Stimulated activated CD8-positive, alpha-beta memory T cell treated with anti-CD3 and anti-CD28 coated beads, Interleukin-7, amount 100 ng/mL, for 48 hours (primary cell): ENCODE results near the gene LIN9.

Source experiments
- DNase-seq, 2 donors: peaks; one replicate each; pipeline ENCODE4 v3.0.0-alpha.2; 2020; ENCODE audit warnings: low read depth in 1 of 2; ENCODE audit errors: extremely low read depth in 1 of 2

The LIN9 gene

DNA sequence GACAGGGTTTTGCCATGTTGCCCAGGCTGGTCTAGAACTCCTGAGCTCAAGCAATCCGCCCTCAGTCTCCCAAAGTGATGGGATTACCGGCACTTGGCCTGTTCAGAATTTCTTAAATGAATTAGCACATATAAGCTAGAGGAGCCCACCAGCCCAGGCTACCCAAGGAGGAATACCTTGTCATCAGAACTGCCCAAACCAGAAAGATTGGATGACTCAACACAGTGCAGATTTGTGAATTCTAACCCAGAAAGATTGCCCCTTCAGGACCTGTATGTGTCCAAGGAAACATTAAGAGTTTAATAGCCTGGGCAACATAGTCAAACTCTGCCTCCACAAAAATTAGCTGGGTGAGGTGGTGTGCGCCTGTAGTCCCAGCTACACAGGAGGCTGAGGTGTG, 14.0 kb upstream of the LIN9 start:
- no peak for DNase-seq

DNA sequence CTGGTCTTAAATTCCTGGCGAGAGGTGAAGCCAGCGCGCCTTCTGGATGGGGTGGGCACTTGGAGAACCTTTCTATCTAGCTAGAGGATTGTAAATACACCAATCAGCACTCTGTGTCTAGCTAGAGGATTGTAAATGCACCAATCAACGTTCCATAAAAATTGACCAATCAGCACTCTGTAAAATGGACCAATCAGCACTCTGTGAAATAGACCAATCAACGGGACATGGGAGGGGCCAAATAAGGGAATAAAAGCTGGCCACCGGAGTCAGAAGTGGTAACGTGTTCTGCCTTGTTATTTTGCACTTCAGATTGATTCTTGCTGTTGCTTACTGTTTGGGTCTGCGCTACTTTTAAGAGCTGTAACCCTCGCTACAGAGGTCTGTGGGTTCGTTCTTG, 12.0 kb upstream of the LIN9 start:
- DNase-seq = no peak

DNA sequence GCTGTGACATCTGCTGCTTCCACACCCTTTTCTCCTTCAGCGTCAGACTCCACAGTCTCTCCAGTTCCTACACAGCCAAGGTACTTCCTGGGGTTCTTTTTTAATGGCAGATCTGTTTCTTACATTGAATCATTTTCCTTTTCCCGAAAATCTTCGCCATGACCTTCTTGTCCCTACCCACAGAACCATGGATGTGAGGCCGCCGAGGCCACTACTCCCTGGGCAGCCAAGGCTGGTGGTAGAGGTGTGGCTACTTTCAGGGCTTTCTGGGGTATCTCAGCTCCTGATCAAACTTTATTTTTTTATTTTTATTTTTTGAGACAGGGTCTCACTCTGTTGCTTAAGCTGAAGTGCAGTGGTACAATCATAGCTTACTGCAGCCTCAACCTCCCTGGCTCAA, 9.5 kb upstream of the LIN9 start:
- DNase-seq = no peak

DNA sequence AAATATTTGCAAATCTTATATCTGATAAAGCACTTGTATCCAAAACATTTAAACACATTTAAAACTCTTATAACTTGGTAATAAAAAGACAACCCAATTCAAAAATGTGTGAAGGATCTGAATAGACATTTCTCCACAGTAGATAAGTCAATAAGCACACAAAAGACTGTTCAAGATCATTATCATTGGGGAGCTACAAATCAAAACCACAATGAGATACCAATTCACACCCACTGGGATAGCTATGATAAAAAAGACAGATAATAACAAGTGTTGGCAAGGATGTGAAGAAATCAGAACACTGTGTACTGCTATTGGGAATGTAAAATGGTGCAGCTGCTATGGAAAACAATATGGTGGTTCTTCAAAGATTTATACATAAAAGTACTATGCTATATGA, 5.1 kb upstream of the LIN9 start:
- no peak for DNase-seq

DNA sequence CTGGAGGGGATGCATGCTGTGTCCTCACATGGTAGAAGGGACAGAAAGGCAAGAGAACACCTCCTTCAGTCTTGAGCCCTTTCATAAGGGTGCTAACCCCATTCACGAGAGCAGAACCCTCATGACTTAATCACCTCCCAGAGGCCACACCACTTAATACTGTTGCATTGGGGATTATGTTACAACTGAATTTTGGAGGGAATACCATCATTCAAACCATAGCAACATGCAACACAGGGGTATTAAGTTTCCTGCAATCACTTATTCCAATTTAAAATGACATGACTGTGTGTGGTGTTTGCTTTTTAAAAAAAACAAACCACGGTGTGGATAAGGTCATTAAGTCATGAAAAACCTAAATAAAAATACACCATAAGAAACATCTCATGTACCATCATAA, 3.1 kb upstream of the LIN9 start:
- no peak for DNase-seq

DNA sequence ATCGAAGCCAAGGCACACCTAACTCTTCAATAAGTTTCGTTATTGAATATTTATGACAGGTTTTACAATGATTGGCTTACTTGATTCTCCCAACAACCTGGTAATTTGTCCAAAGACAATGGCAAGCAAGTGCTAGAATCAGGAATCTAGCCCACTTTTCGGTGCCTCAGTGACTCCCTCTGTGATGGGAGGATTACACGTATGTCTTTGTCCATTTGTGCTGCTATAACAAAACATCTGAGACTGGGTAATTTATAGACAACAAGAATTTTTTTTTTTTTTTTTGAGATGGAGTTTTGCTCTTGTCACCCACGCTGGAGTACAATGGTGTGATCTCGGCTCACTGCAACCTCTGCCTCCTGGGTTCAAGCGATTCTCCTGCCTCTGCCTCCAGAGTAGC, 2.4 kb upstream of the LIN9 start:
- DNase-seq = no peak

DNA sequence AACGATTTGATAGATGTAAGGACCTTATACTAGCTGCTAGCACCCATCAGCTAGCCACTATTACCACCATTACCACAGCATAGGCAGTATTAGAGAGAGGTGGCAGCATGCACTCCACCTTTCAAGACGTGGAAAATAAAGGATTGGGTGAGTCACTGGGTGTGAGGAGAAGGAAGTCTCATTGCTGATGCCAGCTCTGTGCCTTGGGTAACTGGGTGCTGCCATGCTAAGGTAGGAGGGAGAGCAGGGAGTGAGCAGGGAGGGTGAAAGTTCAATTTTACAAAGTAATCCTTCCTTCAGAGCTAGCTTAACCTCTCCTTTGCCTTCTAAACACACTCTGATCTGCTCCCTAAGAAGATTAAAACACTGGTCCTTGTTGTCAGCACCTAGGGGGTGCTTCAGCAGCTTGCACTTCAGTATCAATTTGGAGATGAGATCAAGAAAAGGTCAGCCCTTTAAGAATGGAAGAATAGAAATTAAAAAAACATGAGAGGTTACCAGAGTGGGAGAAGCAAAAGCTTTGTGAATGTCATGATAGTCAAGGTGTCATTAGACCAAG, 1.8 kb upstream of the LIN9 start:
- no peak for DNase-seq

DNA sequence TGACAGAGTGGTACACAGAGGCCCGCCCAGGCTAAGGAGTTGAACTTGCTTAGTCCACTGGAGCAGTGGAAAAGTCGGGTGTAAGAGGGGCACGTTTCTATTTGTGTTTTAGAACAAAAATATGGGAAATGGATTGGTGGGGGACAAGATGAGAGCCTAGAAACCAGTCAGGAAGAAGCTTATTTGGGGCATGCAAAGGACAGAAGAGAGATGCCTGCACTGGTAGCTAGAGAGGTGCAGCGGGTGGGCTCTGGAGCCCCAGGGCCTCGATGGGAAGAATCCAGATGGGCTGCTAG, 1.2 kb upstream of the LIN9 start:
- no peak for DNase-seq

DNA sequence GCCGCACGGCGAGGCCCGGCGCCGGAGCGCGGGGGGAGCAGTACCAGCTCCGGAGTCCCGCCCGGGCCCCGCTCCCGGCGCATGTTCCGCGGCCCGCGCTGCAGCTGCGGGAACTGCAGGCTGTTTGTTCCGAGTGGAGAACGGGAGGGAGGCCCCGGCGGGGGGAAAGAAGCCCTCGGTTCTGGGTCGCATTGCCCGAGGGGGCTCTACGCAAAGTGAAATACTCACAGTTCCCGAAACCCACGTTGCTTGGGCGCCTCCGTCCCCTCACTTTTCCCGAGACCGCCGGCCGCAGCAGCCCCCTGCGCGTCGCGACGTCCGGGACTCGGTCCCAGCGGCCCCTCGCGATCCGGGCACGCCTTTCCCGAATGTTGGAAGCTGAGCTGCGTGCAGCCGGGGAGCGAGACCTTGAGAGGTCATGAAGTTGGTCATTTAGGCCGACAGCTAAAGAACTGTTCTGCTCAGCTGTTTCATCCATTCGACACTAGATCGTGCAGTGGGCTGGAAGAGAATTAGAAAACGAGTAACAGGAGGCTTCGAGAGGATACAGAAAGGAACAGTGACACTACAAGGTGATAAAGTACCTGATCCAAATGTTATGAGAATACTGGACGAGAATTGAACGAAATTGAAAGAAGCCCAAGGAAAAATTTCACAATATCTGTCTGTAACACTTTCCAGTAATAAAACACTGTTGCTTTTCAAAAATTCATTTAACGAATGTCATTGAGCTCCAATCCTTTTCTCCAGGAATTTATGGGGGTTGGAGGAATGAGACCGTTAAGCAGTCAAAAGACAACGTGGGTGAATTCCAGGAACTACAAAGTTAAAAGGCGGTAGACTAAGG, 657 bp upstream of the LIN9 start:
- no peak for DNase-seq

DNA sequence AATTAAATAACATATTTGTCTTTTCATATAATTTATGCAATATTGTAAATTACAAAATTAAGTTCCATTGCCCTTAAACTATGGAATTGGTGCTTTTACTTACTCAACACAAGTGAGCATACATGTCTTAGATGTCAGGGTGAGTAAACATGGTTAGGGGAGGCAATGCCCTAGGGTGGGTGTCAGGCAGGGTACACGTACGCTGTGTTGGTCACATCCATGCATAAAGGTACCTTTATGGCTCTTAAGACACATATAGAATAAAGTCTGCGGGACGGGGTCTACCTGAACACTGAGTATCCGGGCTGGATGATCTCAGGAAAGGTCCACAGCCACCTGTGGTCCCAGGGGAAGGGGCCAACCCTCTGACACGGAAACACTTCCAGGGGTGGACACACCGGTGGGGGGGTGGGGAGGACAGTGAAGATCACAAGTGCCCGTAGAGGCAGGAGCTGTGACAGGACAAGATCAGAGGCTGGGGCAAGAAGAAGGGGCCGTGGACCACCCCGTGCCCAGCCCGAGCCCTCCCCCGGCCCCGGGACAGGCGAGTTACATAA, 720 bp downstream of the LIN9 start:
- no peak for DNase-seq

DNA sequence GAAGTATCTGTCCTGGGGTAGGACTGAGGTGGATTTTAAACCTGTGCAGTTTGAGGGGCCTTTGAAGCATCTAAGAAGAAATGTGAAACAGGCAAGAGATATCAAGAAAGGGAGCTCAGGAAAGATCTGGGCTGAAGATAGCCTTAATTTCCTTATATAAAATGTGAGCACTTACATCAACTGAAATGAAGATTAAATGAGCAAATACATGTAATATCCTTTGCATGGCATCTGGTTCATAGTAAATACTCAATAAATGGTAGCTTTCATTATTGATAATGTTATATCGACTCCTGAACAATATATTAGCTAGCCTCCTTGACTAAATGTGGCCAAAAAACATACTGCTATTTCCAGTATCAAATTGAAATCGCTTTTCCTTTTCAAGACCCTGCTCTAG, 2.5 kb downstream of the LIN9 start:
- no peak for DNase-seq

DNA sequence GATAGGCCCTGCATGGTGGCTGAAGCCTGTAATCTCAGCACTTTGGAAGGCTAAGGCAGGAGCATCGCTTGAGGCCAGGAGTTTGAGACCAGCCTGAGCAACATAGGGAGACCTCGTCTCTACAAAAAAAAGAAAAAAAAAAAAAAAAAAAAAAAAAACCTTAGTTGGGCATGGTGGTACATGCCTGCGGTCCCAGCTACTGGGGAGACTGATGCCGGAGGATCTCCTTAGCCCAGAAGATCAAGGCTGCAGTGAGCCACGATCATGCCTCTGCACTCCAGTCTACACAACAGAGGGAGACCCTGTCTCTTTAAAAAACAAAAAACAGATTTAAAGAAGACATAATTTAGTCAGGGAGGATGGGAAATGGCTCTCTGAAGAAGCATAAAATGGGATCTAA, 3.8 kb downstream of the LIN9 start:
- DNase-seq = no peak

DNA sequence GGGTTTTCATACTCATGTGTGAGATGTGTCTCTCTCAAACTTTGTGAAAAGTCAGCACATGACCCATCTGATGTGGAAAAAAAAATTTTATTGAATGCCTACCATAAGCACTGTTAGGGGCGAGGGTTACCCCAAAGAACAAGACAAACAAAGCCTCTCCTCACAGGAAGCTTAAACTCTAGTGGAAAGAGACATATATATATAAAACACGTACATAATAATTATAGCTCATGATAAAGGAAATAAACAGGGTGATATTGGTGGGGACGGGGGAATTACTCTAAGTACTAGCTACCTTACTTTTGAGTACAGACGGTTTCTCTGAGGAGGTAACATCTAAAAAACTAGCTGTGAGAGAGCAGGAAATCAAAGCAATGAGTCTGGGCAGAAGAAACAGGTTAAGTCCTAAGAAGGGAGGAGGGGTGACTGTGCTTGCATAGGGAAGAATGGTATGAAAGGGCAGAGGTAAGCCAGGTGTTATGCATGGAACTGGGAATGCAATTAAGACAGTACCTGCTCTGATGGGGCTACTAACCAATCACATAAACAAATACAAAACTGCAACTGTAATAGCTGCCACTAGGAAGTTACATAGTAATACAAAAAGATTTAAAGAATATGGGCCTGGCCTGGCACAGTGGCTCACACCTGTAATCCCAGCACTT, 4.5 kb downstream of the LIN9 start:
- no peak for DNase-seq

DNA sequence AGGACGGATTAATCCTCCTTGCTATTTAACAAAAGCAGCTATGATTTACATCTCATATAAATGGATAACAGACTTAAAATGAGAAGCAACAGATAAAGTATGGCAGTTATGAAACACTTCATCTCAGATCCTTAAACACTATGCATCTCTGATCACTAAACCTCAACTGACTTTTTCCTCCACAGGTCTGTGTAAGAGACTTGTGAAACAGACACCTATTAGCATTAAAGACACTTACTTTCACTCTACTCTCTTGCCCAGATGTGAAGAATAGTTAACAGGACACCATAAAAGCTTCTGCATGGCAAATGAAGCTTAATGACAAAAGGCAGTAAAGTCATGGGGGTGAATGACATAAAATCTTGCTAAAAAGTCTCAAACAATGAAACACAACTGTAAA, 6.2 kb downstream of the LIN9 start:
- no peak for DNase-seq

DNA sequence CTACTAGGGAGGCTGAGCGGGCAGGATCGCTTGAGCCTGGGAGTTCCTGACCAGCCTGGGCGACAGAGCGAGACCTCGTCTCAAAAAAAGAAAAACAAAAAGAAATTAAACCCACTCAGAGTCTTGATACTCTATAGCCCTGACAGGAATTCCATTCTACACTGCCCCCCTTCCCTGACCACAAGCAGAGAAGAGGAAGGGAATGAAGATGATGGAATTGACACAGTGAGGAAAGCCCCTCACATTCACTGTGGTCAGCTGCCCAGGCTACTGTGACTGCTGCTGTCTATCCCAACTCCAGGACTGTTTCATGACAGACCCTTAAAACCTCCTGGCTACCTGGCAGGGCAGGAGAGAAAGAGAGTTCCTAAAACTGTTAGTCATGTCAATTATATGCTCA, 12.1 kb downstream of the LIN9 start:
- DNase-seq = no peak

DNA sequence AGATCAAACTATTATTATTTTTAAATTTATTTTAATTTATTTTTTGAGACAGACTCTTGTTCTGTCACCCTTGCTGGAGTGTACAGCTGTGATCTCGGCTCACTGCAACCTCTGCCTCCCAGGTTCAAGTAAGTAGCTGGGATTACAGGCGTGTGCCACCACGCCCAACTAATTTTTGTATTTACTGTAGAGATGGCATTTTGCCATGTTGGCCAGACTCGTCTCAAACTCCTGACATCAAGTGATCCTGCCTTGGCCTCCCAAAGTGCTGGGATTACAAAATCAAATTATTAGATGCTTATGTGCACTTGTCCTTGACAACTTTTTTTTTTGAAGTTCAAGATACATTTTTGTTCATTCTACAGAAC, 15.4 kb downstream of the LIN9 start:
- no peak for DNase-seq

DNA sequence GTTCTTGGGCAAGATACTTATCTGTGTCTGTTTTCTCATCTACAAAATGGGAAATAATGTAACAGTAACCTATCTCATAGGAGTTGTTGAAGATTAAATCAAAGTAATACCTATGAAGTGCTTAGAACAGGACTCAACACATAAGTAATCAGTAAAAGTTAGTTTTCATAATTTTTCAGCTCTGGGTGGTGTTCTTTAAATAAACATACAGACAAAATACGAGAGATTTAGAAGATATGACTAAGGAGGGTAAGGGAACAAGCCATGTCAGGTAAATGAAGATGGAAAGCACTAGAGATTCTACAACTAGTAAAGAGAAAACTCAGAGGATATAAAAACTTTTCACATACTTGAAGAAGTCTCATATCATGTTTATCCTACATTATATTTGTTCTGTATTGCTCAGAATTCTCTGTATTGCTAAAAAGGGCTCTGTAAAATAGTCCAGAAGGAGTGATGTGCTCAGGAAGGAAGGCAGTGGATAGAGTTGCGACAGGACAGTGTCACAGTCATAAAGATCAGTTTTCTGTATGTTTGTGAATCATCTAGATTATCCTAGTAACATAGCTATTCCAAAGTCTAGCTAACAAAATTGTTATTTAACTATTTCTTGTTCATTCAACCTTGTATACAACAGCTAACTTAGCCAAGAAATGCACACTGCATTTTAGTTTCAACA, 16.0 kb downstream of the LIN9 start:
- no peak for DNase-seq

DNA sequence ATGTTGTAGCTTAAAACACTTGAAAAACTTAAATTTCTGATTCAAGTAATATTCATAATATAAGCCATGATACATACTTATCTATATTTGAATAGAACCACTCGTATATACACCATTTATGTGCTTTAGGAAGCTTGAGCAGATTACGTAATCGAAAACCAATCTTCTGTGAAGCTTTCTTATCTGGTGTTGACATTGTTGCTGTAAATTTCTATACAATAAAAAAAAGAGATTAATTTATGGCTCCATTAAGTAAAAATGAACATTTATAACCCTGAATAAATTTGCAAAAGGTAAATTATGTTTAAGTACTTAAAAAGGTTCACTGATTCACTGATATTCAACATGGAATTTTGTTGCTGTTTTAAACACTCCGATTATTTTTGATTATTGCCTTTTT, 21.4 kb downstream of the LIN9 start:
- DNase-seq = no peak

DNA sequence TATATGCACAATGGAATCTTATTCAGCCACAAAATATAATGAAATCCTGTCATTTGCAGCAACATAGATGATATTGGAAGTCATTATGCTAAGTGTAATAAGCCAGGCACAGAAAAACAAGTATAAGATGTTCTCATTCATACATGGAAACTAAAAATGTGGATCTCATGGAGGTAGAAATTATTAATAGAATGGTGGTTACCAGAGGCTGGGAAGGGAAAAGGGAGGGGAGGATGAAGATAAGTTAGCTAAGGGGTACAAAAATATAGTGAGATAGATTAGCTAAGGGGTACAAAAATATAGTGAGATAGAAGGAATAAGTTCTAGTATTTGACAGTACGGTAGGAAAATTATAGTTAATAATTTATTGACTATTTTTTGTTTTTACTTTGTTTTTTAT, 27.9 kb downstream of the LIN9 start:
- DNase-seq = no peak

DNA sequence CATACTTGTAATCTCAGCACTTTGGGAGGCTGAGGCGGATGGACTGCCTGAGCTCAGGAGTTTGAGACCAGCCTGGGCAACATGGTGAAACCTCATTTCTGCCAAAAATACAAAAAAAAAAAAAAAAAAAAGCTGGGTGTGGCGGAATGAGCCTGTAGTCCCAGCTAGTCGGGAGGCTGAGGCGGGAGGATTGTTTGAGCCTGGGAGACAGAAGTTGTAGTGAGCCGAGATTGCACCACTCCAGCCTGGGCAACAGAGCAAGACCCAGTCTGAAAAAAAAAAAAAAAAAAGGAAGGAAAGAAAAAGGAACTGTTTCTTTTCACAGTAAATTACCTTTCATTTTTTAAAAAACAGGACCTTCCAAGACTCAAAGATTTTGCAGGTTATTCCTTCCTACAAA, 29.5 kb downstream of the LIN9 start:
- DNase-seq = no peak

DNA sequence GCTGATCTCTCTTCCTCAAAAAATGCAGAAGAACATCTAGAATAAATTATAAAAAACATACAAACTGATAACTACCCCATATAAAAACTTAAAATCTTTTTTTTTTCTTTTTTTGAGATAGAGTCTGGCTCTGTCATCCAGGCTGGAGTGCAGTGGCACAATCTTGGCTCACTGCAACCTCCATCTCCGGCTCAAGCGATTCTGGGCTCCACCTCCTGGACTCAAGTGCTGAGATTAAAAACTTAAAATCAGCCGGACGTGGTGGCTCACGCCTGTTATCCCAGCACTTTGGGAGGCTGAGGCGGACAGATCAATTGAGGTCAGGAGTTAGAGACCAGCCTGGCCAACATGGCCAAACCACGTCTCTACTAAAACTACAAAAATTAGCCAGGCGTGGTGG, 31.1 kb downstream of the LIN9 start:
- no peak for DNase-seq

DNA sequence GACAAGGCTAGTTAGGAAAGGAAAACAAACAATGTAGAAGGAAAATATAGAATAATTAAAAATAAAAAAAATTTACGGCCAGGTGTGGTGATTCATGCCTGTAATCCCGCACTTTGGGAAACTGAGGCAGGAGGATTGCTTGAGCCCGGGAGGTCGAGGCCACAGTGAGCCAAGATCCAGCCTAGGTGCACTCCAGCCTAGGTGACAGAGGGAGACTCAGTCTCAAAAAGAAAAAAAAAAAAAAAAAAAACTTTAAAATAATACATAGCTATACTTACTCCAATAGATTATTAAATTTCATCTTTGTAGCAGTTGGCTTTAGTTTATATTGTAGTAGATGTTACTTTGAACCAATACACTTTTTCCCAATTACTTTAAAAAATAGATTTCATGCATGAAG, 32.0 kb downstream of the LIN9 start:
- DNase-seq = no peak
